IMR-90 (cell line): ENCODE results near the gene TMEM235. TPM values are rescaled to one million over a fixed set of nuclear protein-coding genes. Genes with fewer than 3 reads are reported as not detected.

Source experiments
- ATAC-seq: fragments of 200-7000 bp; cut with Tn5 transposase; 2 replicates; pipeline ENCODE4 v1.9.1; 2020; ENCODE audit warnings: low read depth, mild to moderate bottlenecking, moderate library complexity
- BruUV-seq: library from RNA; stranded (reverse); fragments of 400-500 nt; replicated peaks from 2 replicates; lab custom pipeline; 2021; lab: Mats Ljungman, UMichigan
- CTCF ChIA-PET: fragments of 300-600 bp; formaldehyde crosslinking; extraction: SDS; loops from one replicate; lab custom pipeline; 2021; ENCODE audit warnings: antibody characterized with exemption; lab: Yijun Ruan, JAX
- POLR2A ChIA-PET: fragments of 300-600 bp; sonication (Branson Sonifier 250); formaldehyde crosslinking; loops from one replicate; lab custom pipeline; 2022; ENCODE audit warnings: antibody characterized with exemption; ENCODE audit not compliant: unreplicated experiment; lab: Charles Lee
- DNase-seq: peaks from one replicate; pipeline ENCODE4 v3.0.0; 2013
- H2AFZ ChIP-seq: replicated peaks from 2 replicates; pipeline ENCODE3; 2013; ENCODE audit warnings: low read length, mild to moderate bottlenecking; ENCODE audit not compliant: poor library complexity
- H2AK5ac ChIP-seq: 2 replicates; pipeline ENCODE4 v1.6.1; 2013; ENCODE audit warnings: low read depth, low read length, inconsistent platforms
- H2AK9ac ChIP-seq: replicated peaks from 2 replicates; pipeline ENCODE3; 2013; ENCODE audit warnings: mild to moderate bottlenecking, low read depth, low read length, moderate library complexity; ENCODE audit not compliant: poor library complexity
- H2BK120ac ChIP-seq: 2 replicates; pipeline ENCODE4 v1.6.1; 2013; ENCODE audit warnings: low read depth, low read length, inconsistent platforms
- H2BK15ac ChIP-seq: 3 replicates; pipeline ENCODE4 v1.6.1; 2013; ENCODE audit warnings: low read depth, low read length, inconsistent platforms
- H2BK20ac ChIP-seq: 2 replicates; pipeline ENCODE4 v1.6.1; 2013; ENCODE audit warnings: low read depth, mild to moderate bottlenecking, inconsistent platforms, low read length, moderate library complexity
- H2BK5ac ChIP-seq: 2 replicates; pipeline ENCODE4 v1.6.1; 2013; ENCODE audit warnings: mild to moderate bottlenecking, low read depth, low read length, inconsistent platforms; ENCODE audit not compliant: poor library complexity, severe bottlenecking
- H3K14ac ChIP-seq: replicated peaks from 2 replicates; pipeline ENCODE4 v1.6.1; 2013; ENCODE audit warnings: low read depth, low read length, inconsistent platforms
- H3K18ac ChIP-seq: 2 replicates; pipeline ENCODE4 v1.6.1; 2013; ENCODE audit warnings: low read depth, low read length, control low read depth
- H3K23ac ChIP-seq: 2 replicates; pipeline ENCODE4 v1.6.1; 2013; ENCODE audit warnings: low read depth, low read length, inconsistent platforms
- H3K27ac ChIP-seq: 2 replicates; pipeline ENCODE4 v1.5.1; 2013; ENCODE audit warnings: mild to moderate bottlenecking, control low read depth, low read length; ENCODE audit not compliant: insufficient read depth
- H3K27me3 ChIP-seq: 2 replicates; pipeline ENCODE4 v1.6.1; 2013; ENCODE audit warnings: low read length; ENCODE audit not compliant: control insufficient read depth, insufficient read depth
- H3K36me3 ChIP-seq: 2 replicates; pipeline ENCODE4 v1.6.1; 2013; ENCODE audit warnings: low read length, mixed read lengths; ENCODE audit not compliant: control insufficient read depth, insufficient read depth
- H3K4ac ChIP-seq: 2 replicates; pipeline ENCODE4 v1.6.1; 2013; ENCODE audit warnings: low read depth, low read length, inconsistent platforms
- H3K4me1 ChIP-seq: 2 replicates; pipeline ENCODE4 v1.6.1; 2013; ENCODE audit warnings: low read length, mixed read lengths; ENCODE audit not compliant: control insufficient read depth, insufficient read depth
- H3K4me2 ChIP-seq: 2 replicates; pipeline ENCODE4 v1.6.1; 2013; ENCODE audit warnings: low read depth, mild to moderate bottlenecking, control low read depth, low read length, moderate library complexity
- H3K4me3 ChIP-seq: 2 replicates; pipeline ENCODE4 v1.5.1; 2013; ENCODE audit warnings: low read depth, mild to moderate bottlenecking, control low read depth, low read length, moderate library complexity; ENCODE audit not compliant: insufficient read depth
- H3K56ac ChIP-seq: 2 replicates; pipeline ENCODE4 v1.6.1; 2013; ENCODE audit warnings: low read length, inconsistent platforms; ENCODE audit not compliant: insufficient read depth; ENCODE audit errors: extremely low read depth
- H3K79me1 ChIP-seq, 2 experiments: 2 replicates each; pipeline ENCODE4 v1.6.1; 2013; ENCODE audit warnings: low read length in 2 of 2, inconsistent platforms in 1 of 2, low read depth in 1 of 2
- H3K9ac ChIP-seq: 2 replicates; pipeline ENCODE4 v1.6.1; 2013; ENCODE audit warnings: low read depth, low read length, control low read depth
- H3K9me1 ChIP-seq: 2 replicates; pipeline ENCODE4 v1.6.1; 2013; ENCODE audit warnings: low read length, inconsistent platforms; ENCODE audit not compliant: insufficient read depth
- H3K9me3 ChIP-seq: 2 replicates; pipeline ENCODE4 v1.6.1; 2013; ENCODE audit warnings: low read length; ENCODE audit not compliant: control insufficient read depth, insufficient read depth
- H4K20me1 ChIP-seq: 2 replicates; pipeline ENCODE4 v1.6.1; 2013; ENCODE audit warnings: low read length, inconsistent platforms; ENCODE audit not compliant: insufficient read depth
- H4K5ac ChIP-seq: 2 replicates; pipeline ENCODE4 v1.6.1; 2013; ENCODE audit warnings: mild to moderate bottlenecking, low read depth, low read length, control low read depth
- H4K8ac ChIP-seq, 2 experiments: 2 replicates each; pipeline ENCODE4 v1.6.1; 2013; ENCODE audit warnings: low read depth in 2 of 2, low read length in 2 of 2, control low read depth in 1 of 2, inconsistent platforms in 1 of 2
- H4K91ac ChIP-seq: 2 replicates; pipeline ENCODE4 v1.6.1; 2013; ENCODE audit warnings: low read depth, low read length, inconsistent platforms; ENCODE audit not compliant: insufficient read depth
- BHLHE40 ChIP-seq: fragments of 150-350 bp; IDR thresholded peaks from 2 replicates; pipeline ENCODE4 v1.6.1; 2016; ENCODE audit warnings: mild to moderate bottlenecking, low read depth, low read length
- CEBPB ChIP-seq: IDR thresholded peaks from 2 replicates; pipeline ENCODE4 v1.6.1; 2012; ENCODE audit warnings: low read depth, low read length, improper control_type of control experiment
- CHD1 ChIP-seq: IDR thresholded peaks from 2 replicates; pipeline ENCODE4 v1.6.1; 2012; ENCODE audit warnings: low read depth, low read length, improper control_type of control experiment
- FOS ChIP-seq: fragments of 150-350 bp; IDR thresholded peaks from 2 replicates; pipeline ENCODE4 v1.6.1; 2016; ENCODE audit warnings: low read depth, low read length
- MAFK ChIP-seq: IDR thresholded peaks from 2 replicates; pipeline ENCODE4 v1.6.1; 2012; ENCODE audit warnings: low read depth, low read length, improper control_type of control experiment
- MXI1 ChIP-seq: IDR thresholded peaks from 2 replicates; pipeline ENCODE4 v1.6.1; 2012; ENCODE audit warnings: low read depth, mild to moderate bottlenecking, low read length, moderate library complexity, borderline replicate concordance
- NFE2L2 ChIP-seq: fragments of 150-350 bp; IDR thresholded peaks from 2 replicates; pipeline ENCODE4 v1.6.1; 2016; ENCODE audit warnings: low read depth, mild to moderate bottlenecking, low read length
- POLR2A ChIP-seq: IDR thresholded peaks from 2 replicates; pipeline ENCODE4 v1.6.1; 2012; ENCODE audit warnings: mild to moderate bottlenecking, low read depth, low read length
- RAD21 ChIP-seq: IDR thresholded peaks from 2 replicates; pipeline ENCODE4 v1.6.1; 2012; ENCODE audit warnings: low read length, improper control_type of control experiment
- RCOR1 ChIP-seq: IDR thresholded peaks from 2 replicates; pipeline ENCODE4 v1.6.1; 2012; ENCODE audit warnings: mild to moderate bottlenecking, low read length, improper control_type of control experiment; ENCODE audit not compliant: insufficient replicate concordance
- RFX5 ChIP-seq: IDR thresholded peaks from 2 replicates; pipeline ENCODE4 v1.8.0; 2012; ENCODE audit warnings: low read depth, mild to moderate bottlenecking, low read length, moderate library complexity
- SMC3 ChIP-seq: fragments of 150-350 bp; IDR thresholded peaks from 2 replicates; pipeline ENCODE4 v1.6.1; 2016; ENCODE audit warnings: low read depth, mild to moderate bottlenecking, antibody characterized with exemption, low read length, moderate library complexity
- USF2 ChIP-seq: fragments of 150-350 bp; IDR thresholded peaks from 2 replicates; pipeline ENCODE4 v1.6.1; 2017; ENCODE audit warnings: mild to moderate bottlenecking, antibody characterized with exemption, low read length, low read depth
- WGBS, 2 experiments: methylation state at CpG; one replicate each; pipeline versions ENCODE4 v1.1.5 to v1.1.7; 2013; ENCODE audit warnings: missing lambda C conversion rate in 2 of 2; ENCODE audit not compliant: insufficient read length in 1 of 2; ENCODE audit errors: extremely low coverage in 2 of 2; 5-methylcytosine and 5-hydroxymethylcytosine counted together
- dilution Hi-C: fragments of 300-500 bp; cut with HindIII; formaldehyde crosslinking; loops from one replicate; pipeline ENCODE4 v1.14.3; 2018; ENCODE audit warnings: low sequenced_read_pairs; ENCODE audit not compliant: unreplicated experiment
- in situ Hi-C: fragments of 300-500 bp; cut with MboI; formaldehyde crosslinking; loops from 3 replicates; pipeline ENCODE4 v1.14.3; 2019; ENCODE audit warnings: low sequenced_read_pairs, inconsistent platforms, mixed read lengths
- intact Hi-C: fragments of 100-400 bp; cut with micrococcal nuclease; formaldehyde crosslinking; loops from 2 replicates; pipeline ENCODE4 v1.10.0; 2022
- polyA plus RNA-seq, 3 experiments: library from polyadenylated mRNA; depleted of rRNA; stranded (reverse); fragments of >200 nt; gene quantifications; 2 replicates each; pipeline ENCODE4 v1.2.3, GENCODE V29; 2012; ENCODE audit warnings: low replicate concordance in 1 of 3
- total RNA-seq: library from RNA; depleted of rRNA; stranded (reverse); fragments of >200 nt; gene quantifications from 2 replicates; pipeline ENCODE4 v1.2.3, GENCODE V29; 2012
- TF ChIP-seq, protein P1 (sequence below): conservative IDR thresholded peaks from 2 replicates; pipeline ENCODE4 v1.5.1; 2012; ENCODE audit warnings: mild to moderate bottlenecking, low read depth, low read length, improper control_type of control experiment
- TF ChIP-seq, protein P2 (sequence below): fragments of 150-350 bp; IDR thresholded peaks from 2 replicates; pipeline ENCODE4 v1.6.1; 2016; ENCODE audit warnings: low read depth, mild to moderate bottlenecking, low read length, moderate library complexity, borderline replicate concordance

The TMEM235 gene
- total and polyA plus RNA-seq, 2 of the 4 experiments (the other 2 are of a cell fraction), result not detected

- POLR2A ChIA-PET, result no interaction called here
- dilution Hi-C loops, result no loop called here
- CTCF ChIA-PET, result no interaction called here
Measured at GRCh38 chr17:78258323-78259191, 27.1 kb downstream of the TMEM235 start.

More at GRCh38 chr17:78258323-78259191, 27.1 kb downstream of the TMEM235 start:
- Histone ChIP-seq H3K36me3 (no peaks in the 10 kb centered on the region), H3K4me1 (peaks cover 3% of the 10 kb centered on the region; the same call in 1 of the 2 replicates), H3K9me3 (no peaks in the 10 kb centered on the region), H3K23ac (no peak overlapping the region), H3K4me3 (no peak overlapping the region), H3K56ac (no peak overlapping the region; the same call in 1 of the 2 replicates), H4K5ac (no peak overlapping the region), H2BK20ac (no peak overlapping the region), H3K79me1 (peaks cover 0 to 4% of the 10 kb centered on the region in 2 experiments; a peak in 1 of 4 replicates), H2AK9ac (no peak overlapping the region), H3K18ac (no peak overlapping the region), H3K9ac (no peak overlapping the region), H3K4ac (no peak overlapping the region), H3K9me1 (0 out of 2 replicates have a peak, but pooled peaks cover 6% of the 10 kb centered on the region), H2BK15ac (no peak overlapping the region), H3K4me2 (no peak overlapping the region), H2AK5ac (no peak overlapping the region), H2BK5ac (no peak overlapping the region), H3K27ac (no peak overlapping the region), H4K91ac (no peak overlapping the region), H4K20me1 (no peaks in the 10 kb centered on the region), H2BK120ac (no peak overlapping the region), H3K14ac (no peak overlapping the region), H4K8ac (no peak overlapping the region), H2AFZ (peak overlapping the region; percentile 23), H3K27me3 (peaks cover 7% of the 10 kb centered on the region; the same call in 1 of the 2 replicates)
- WGBS, 2 experiments, result 51% methylated on average over 8 of the region's 23 CpGs; no CpG with 5 or more reads in 1 of the 2 experiments
- no TSS peak for BruUV-seq
- in situ Hi-C loops (no loop called here), intact Hi-C loops (loop anchor here (10.0 kb wide), 1 partner anchor 446 kb away; no protein-coding TSS in a partner anchor)
- ATAC-seq, result no peak
- peak; percentile 12 for DNase-seq
- TF ChIP-seq MXI1 (no peak), RAD21 (no peak), NFE2L2 (no peak), BHLHE40 (no peak), USF2 (no peak), SMC3 (no peak), CHD1 (no peak), CEBPB (no peak), MAFK (no peak), RFX5 (no peak), RCOR1 (no peak), POLR2A (no peak), FOS (no peak)
- TF ChIP-seq, protein P1, sequence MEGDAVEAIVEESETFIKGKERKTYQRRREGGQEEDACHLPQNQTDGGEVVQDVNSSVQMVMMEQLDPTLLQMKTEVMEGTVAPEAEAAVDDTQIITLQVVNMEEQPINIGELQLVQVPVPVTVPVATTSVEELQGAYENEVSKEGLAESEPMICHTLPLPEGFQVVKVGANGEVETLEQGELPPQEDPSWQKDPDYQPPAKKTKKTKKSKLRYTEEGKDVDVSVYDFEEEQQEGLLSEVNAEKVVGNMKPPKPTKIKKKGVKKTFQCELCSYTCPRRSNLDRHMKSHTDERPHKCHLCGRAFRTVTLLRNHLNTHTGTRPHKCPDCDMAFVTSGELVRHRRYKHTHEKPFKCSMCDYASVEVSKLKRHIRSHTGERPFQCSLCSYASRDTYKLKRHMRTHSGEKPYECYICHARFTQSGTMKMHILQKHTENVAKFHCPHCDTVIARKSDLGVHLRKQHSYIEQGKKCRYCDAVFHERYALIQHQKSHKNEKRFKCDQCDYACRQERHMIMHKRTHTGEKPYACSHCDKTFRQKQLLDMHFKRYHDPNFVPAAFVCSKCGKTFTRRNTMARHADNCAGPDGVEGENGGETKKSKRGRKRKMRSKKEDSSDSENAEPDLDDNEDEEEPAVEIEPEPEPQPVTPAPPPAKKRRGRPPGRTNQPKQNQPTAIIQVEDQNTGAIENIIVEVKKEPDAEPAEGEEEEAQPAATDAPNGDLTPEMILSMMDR, result no peak
- TF ChIP-seq, protein P2, sequence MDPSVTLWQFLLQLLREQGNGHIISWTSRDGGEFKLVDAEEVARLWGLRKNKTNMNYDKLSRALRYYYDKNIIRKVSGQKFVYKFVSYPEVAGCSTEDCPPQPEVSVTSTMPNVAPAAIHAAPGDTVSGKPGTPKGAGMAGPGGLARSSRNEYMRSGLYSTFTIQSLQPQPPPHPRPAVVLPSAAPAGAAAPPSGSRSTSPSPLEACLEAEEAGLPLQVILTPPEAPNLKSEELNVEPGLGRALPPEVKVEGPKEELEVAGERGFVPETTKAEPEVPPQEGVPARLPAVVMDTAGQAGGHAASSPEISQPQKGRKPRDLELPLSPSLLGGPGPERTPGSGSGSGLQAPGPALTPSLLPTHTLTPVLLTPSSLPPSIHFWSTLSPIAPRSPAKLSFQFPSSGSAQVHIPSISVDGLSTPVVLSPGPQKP, result no peak
